Kidney capillary endothelial cell (primary cell): ENCODE results near the gene ID1.
"Not testable (repeated sequence)": the region's sequence is repeated elsewhere in the genome, so short reads cannot be mapped to it uniquely, and the experiment has no call there.

Source experiments
- DNase-seq: peaks from one replicate; pipeline ENCODE4 v3.0.0-alpha.2; 2018; ENCODE audit warnings: low spot score

The ID1 gene

DNA sequence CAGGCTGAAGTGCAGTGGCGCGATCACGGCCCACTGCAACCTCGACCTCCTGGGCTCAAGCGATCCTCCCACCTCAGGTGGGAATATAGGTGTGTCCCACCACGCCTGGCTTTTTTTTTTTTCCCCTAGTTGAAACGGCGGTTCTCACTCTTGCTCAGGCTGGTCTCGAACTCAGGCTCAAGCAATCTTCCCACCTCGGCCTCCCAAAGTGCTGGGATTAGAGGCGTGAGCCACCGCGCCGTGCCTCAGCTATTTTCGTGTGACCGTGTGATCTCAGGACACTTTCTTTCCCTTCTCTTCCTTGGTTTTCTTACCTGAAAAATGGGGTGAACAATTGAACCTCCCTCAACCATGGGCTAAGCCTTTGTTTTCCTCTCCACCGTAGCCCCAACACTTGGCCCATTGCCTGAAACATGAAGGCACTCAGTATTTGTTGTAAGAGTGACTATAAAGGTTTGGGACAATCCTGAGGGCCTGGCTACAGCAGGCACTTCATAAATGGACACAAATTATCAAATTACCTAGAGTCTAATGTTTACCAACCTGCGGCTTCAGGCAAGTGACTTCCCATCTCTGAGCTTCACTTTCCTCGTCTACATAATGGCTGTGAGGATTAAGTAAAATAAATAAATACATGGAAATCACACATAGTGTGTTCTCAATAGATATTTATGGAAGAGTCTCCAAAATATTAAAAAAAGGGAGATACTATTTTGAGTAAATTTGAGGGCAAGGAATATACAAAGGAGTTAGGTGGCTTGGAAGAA, 31.4 kb upstream of the ID1 start:
- DNase-seq = no peak

DNA sequence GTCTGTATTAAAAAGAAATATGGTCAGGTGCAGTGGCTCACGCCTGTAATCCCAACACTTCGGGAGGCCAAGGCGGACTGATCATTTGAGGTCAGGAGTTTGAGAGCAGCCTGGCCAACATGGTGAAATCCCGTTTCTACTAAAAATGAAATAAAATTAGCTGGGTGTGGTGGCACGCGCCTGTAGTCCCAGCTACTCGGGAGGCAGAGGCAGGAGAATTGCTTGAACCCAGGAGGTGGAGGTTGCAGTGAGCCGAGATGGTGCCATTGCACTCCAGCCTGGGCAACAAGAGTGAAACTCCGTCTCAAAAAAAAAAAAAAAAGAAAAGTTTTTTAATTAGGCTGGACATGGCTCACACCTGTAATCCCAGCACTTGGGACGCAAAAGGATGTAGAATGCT, 30.1 kb upstream of the ID1 start:
- DNase-seq = not testable (repeated sequence)

DNA sequence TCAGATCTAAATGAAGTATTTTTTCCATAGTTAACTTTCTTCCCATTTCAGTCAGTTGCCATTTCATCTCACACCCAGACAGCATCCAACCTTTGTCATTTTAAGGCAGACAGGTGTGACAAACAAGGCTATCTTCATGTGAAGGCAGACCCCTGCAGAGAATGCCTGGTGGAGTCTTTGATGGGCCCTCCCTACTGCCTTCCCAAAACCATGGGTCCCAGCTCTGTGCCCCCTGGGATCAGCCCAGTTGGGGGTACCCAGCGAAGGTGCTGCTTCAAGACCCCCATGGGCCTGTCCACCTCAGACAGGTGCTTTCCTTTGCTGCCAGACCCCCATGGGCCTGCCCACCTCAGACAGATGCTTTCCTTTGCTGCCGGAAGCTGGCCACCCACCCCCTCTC, 28.3 kb upstream of the ID1 start:
- DNase-seq = no peak

DNA sequence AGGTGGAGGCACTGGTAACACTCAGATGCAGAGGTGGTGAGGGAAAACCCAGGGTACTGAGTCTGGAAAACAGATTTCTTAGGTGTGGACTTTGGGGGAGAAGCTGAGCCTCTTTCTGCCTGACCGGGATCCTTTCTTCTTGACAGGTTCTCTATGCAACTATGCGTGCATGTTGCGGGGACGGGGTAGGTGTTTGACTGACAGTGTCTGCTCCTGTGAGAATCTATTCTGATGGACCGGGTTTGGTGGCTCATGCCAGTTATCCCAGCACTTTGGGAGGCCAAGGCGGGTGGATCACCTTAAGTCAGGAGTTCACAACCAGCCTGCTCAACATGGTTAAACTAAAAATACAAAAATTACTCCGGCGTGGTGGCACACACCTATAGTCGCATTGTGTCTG, 27.9 kb upstream of the ID1 start:
- DNase-seq = no peak

DNA sequence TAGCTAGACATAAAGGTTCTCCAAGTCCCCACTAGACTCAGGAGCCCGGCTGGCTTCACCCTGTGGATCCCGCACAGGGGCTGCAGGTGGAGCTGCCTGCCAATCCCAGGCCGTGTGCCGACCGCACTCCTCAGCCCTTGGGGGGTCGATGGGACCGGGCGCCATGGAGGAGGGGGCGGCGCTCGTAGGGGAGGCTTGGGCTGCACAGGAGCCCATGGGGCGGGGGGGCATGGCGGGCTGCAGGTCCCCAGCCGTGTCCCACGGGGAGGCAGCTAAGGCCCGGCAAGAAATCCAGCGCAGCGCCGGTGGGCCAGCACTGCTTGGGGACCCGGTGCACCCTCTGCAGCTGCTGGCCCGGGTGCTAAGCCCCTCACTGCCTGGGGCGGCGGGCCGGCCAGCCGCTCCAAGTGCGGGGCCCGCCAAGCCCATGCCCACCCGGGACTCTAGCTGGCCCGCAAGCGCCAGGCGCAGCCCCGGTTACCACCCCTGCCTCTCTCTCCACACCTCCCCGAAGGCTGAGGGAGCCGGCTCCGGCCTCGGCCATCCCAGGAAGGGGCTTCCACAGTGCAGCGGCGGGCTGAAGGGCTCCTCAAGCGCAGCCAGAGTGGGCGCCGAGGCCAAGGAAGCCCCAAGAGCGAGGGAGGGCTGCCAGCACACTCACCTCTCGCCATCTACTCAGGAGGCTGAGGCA, 26.5 kb upstream of the ID1 start:
- no peak for DNase-seq

DNA sequence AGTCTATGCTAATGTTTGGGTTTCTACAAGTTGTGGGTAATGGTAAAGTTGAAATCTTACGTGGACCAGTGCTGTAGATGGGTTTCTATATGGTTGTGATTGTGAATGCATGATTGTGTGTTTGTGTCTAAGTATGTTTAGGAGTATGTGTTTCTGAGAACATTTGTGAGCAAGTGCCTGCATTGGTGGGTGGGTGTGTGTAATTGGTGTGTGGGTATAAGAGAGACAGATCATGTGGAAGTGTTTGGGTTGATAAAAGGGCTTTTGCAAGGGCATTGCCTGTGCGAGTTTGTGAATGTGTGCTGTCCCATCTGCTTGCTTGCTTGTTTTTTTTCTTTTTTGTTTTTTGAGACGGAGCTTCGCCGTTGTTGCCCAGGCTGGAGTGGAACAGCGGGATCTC, 25.8 kb upstream of the ID1 start:
- DNase-seq = no peak

DNA sequence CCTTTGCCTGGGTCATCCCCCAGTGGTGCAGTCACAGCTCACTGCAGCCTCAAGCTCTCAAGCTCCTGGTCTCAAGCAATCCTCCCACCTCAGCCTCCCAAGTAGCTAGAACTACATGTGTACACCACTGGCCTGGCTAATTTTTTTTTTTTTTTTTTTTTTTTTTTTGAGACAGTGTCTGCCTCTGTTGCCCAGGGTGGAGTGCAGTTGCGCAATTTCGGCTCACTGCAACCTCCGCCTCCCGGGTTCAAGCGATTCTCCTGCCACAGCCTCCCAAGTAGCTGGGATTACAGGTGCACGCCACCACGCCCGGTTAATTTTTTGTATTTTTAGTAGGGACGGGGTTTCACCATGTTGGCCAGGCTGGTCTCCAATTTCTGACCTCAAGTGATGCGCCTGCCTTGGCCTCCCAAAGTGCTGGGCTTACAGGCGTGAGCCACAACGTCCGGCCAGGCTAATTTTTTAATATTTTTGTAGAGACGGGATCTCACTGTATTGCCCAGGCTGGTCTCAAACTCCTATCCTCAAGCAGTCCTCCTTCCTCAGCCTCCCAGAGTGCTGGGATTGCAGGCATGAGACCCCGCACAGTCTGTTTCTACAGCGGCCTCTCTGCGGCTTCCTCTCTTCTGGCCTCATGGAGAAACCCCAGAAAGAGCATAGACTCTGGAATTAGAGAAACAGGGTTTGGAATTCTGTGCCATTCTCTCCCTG, 25.0 kb upstream of the ID1 start:
- not testable (repeated sequence) for DNase-seq

DNA sequence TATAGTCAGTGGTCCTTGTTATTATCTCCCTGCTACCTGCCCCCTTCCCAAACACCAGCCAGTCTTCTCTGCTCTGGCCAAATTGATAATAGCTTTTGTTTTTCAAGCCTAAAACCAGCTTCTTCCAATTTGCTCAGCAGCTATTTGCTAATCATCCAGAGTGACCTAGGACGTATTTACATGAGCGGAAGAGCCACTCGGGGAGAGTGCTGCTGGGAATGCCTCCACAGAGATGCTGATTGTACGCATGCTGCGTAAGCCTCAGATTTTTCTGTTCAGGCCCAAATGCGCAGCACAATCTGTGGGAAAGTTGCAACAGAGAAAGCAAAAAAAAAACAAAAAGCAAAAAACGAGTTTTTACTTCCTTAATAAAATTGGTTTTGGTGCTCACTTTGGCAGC, 24.4 kb upstream of the ID1 start:
- no peak for DNase-seq

DNA sequence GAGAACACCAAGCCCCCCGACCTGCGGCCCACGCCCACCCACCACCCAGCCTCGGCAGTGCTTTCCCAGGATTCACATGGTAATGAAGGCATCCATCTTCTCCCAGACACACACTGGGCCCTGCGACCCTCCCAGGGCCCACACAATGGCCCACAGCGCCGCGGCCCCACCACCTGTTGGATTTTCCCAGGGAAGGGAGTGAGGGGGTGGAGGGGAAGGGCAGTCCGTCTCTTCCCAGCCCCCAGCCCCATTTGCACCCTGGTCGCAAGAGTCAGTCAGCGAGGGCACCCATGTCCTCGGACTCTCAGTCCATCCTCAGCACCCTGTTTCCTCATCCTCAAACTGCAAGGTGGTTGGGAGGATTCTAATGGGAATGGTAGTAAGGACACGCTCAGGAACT, 23.7 kb upstream of the ID1 start:
- no peak for DNase-seq

DNA sequence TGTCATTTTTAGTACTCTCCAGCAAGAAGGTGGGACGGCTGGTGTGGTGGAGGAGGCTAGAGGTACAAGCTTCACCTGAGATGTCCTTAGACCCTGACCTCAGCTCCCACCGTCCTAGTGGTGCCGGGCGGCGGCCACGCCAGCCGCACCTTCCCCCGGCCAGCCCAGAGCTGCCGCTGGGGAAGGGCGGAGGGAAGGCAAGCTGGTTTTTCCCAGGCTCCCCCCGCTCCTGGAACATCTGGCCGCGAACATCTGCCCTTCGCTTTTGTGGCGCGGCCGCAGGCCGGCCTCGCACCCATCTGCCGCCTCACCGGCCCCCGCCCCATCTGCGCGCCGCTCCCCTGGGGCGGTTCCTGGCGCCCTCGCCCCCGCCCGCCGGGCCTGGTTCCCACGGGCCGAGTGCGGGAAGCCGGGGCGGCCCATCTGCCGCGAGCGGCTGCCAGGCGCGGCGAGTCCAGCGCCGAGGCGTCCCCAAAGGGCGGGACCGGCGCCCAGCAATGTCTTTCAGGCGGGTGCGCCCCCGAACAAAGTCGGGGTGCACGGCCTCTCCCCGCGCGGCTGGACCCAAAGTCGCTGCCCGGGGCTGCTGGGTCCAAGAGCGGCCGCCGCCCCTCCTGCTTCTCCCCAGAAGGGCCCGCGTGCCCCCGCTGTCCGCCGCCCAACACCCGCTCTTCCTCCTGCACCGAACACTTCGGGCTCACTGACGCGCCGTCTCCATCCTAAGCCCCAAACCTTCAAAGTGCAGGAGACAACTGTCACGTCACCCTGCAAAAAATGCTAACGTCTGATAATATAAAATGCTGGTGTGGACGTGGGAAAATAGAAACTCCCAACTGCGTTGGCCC, 17.3 kb upstream of the ID1 start:
- no peak for DNase-seq

DNA sequence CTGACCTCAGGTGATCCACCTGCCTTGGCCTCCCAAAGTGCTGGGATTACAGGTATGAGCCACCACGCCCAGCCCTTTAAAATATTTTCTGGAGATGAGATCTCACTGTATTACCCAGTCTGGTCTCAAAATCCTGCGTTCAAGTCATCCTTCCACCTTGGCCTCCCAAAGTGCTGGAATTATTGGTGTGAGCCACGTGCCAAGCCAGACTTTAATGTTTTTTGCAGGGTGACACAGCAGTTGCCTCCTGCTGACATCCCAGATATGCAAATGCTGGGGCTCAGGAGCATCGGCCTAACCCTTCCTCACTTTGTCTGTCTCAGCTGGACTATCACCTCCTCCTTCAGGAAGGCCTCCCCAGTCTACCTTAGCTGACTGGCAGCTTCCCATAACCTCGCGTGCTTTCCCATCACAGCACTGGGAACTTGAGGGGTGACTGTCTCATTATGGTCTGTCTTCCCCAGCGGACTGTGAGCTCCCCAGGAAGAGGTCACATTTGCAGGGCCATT, 14.3 kb upstream of the ID1 start:
- DNase-seq = no peak

DNA sequence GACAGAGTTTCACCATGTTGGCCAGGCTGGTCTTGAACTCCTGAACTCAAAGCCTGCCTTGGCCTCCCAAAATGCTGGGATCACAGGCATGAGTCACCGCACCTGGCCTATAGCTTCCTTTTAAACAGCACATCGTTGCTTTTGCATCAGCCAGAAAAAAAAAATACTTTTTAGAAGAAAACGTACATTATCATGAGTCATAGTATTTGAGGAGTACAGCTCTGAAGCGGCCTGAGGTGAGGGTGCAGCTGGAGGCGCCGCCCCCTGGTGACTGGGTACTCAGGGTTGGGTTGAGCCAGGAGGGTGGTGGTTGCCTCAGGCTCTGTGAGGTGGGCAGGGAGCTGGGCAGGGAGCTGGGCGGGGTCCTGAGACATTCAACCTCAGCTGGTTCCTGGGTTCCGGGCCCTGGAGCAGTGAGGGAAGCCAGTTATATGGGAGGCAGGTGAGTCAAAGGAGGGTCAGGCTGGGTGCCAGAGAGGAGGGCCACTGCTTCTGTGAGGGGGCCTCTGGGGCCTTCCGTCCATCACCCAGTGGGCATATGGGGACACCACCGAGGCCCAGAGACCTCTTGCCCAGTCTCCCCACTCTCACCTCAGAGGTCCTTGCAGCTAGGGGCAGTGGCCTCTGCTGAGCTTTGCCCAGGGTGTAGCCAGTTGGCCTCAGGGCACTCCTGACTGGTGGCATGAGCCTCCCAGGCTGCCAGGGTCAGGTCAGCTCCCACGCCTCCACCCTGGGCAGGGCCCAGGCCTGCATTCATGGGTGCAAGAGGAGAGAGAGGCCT, 11.7 kb upstream of the ID1 start:
- DNase-seq = no peak

DNA sequence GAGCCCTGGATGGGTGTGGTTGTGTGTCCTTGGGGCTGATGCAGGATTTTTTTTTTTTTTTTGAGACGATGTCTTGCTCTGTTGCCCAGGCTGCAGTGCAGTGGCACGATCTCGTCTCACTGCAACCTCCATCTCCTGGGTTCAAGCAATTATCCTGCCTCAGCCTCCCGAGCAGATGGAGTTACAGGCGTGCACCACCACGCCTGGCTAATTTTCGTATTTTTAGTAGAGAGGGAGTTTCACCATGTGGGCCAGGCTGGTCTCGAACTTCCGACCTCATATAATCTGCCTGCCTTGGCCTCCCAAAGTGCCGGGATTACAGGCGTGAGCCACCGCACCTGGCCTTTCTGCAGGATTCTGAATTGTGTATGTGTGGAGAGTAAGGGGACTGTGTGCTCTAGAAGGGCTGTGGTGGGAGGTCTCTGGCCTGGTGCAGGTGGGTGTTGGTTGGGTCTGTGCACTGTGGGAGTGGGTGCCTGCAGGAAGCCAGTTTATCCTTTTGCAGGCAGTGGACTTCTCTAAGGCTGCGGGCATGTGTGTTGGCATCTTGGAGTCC, 11.0 kb upstream of the ID1 start:
- DNase-seq = no peak

DNA sequence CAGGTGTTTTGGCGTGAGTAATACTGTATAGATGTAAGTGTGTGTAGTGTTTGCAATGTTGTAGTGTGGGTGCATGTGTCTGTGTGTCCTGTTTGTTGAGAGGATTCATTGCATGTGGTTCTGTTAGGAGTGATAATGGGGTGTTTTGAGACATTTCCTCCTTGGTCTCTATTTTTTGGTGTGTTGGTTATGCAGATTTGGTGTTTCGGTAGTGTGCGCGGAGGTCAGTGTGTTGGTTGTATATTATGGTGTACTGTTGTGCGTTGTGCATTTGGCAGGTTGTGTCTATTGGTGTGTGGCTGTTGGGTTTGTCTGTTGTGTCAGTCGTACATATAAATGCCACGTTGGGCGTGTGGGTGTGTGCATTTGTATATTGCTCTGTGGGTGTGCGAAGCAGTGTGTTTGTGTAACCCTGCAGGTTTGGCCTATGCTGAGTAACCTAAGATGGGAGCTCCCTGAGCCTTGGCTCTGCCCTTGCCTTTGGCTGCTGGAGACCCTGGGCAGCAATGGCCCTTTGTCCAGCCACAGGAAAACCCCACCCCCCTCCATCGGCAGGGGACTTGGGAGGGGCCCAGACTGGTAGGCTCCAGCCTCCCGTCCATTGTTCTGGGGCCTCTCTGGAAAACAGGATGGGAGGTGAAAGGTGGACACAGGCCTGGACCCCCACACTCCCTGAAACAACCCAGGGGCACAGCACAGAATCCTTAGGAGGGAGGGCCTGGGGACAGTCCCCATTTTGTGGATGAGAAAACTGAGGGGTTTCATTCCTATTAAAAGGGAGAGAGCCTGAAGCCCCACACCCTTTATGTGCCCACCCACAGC, 10.3 kb upstream of the ID1 start:
- DNase-seq = peak; percentile 83

DNA sequence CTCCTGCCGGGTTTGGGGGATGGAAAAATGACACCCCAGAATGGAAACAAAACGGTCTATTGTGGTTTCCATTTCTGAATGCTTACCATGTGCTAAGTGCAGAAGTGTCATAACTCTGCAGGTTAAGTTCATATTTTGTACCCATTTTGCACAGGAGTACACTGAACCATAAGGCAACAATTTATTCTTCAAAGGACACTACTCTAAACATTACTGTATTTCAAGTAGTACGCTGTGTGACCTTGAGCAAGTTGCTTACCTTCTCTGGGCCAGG, 9.8 kb upstream of the ID1 start:
- DNase-seq = no peak

DNA sequence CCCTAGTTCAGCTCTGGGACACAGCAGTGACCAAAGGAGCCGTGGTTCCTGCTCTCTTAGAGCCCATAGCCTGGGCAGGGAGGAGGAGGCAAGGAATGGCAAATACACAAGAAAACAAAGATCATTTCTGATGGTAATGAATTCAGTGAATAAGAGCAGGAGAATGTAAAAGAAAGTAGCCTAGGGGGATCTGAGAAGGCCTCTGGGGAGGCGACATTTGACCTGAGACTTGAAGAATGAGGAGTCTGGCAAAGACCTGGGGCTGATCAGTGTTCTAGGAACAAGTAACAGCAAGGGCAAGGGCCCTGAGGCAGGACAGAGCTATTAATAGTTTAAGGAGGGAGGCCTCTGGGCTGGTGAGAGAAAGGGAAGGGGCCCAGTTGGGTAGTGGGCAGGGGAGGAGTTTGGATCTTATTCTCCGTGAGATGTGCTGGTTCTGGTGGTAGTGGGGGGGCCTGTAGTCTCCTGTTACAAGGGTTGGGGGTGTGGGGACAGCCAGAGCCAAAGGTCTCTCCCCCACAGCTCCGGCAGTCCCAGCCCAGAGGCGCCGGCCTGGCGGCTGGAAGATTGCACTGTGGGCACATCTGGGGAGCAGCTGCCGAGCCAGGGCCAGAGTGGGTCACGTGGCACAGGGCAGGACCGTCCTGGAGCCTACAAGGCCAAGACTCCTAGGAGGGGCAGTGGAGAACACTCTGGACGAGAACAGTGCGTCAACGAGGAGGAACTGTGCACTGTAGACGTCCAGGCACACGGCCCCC, 9.3 kb upstream of the ID1 start:
- DNase-seq = peak; percentile 83

DNA sequence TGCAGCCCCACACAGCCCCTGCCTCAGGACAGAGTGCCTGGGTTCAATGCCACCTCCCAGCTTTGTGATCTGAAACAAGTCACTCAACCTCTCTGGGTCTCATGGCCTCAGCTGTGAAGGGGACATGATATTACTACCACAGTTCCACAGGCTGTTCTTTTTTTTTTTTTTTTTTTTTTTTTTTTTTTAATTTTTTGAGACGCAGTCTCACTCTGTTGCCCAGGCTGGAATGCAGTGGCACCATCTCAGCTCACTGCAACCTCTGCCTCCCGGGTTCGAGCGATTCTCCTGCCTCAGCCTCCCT, 8.7 kb upstream of the ID1 start:
- not testable (repeated sequence) for DNase-seq

DNA sequence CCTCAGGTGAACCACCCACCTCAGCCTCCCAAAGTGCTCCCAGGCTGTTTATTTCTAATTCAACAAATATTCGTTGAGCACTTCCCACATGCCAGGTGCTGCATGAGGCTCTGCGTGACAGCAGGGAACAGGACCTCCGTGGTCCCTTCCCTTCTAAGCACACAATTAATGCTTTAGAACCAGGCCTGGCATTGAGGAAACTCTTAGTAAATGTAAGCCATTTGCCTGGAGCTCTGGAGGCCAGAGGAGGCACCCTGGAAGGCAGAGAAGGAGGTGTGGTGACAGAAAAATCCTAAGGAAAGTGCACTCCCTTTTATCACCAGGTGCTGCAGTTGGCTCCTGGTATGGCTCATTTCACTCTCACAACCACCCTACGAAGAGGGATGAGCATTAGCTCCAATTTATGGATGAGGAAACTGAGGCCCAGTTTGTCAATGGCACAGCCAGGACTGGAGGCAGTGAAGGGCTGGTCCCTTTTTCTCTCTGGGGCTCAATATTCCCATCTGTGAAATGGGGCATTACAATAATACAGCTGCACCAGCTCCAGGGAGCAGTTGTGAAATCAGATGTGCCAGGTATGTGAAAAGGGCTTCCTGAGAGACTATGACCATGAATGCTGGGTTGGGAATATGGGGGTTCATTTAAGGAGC, 8.1 kb upstream of the ID1 start:
- no peak for DNase-seq

DNA sequence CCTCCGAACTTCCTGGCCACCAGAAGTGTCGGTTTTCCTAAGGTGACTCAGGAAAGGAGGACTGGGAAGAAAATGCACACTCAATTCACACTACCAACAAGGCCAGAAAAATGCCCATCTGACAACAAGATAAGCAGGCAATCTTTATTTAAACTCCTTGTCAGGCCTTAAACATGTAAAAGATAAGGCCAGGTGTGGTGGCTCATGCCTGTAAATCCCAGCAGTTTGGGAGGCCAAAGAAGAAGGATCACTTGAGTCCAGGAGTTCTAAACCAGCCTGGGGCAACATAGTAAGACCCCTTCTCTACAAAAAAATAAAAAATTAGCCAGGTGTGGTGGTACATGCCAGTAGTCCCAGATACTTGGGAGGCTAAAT, 7.6 kb upstream of the ID1 start:
- no peak for DNase-seq
